HG02642 (cell line): Measurements from ENCODE around the gene ASAH2.
"Not testable (repeated sequence)": the region's sequence is repeated elsewhere in the genome, so short reads cannot be mapped to it uniquely, and the experiment has no call there.

ENCODE experiments used
- ATAC-seq: cut with Tn5 transposase; IDR thresholded peaks from one replicate; pipeline ENCODE4 v1.9.1; 2021; ENCODE audit warnings: mild to moderate bottlenecking; ENCODE audit not compliant: unreplicated experiment, poor library complexity

ASAH2 gene

GRCh38 chr10:50251394-50251793 is at the start of gene ASAH2:
Gene ASAH2 (minus strand): TSS chr10:50251516. CDS start chr10:50248610, 2,906 bp downstream.
- no peak for ATAC-seq

- no peak for ATAC-seq
Observed at GRCh38 chr10:50299948-50300669, 48.8 kb upstream of the ASAH2 start.

DNA sequence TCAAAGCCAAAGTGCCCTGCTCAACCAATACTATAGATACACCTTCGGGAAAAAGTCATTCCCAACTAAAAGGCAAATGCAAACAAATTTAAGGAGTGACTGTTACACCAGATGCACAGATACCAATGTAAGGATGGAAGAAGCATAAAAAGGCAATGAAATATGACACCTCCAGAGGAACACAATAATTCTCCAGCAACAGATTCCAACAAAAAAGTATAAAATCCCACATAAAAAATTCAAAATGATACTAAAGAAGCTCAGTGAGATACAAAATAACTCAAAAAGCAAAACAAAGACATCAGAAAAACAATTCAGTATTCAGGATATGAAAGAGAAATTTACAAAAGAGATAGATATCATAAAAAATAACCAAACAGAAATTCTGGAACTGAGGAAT is 44.1 kb upstream of the ASAH2 start:
- ATAC-seq, result no peak

- no peak for ATAC-seq
Observed at GRCh38 chr10:50294582-50294981, 43.3 kb upstream of the ASAH2 start.

GRCh38 chr10:50293513-50294313 is 42.4 kb upstream of the ASAH2 start:
- ATAC-seq, result no peak

- ATAC-seq, result no peak
Observed at GRCh38 chr10:50291261-50291850, 40.0 kb upstream of the ASAH2 start.

GRCh38 chr10:50289196-50289595 is 37.9 kb upstream of the ASAH2 start:
- ATAC-seq, result no peak

DNA sequence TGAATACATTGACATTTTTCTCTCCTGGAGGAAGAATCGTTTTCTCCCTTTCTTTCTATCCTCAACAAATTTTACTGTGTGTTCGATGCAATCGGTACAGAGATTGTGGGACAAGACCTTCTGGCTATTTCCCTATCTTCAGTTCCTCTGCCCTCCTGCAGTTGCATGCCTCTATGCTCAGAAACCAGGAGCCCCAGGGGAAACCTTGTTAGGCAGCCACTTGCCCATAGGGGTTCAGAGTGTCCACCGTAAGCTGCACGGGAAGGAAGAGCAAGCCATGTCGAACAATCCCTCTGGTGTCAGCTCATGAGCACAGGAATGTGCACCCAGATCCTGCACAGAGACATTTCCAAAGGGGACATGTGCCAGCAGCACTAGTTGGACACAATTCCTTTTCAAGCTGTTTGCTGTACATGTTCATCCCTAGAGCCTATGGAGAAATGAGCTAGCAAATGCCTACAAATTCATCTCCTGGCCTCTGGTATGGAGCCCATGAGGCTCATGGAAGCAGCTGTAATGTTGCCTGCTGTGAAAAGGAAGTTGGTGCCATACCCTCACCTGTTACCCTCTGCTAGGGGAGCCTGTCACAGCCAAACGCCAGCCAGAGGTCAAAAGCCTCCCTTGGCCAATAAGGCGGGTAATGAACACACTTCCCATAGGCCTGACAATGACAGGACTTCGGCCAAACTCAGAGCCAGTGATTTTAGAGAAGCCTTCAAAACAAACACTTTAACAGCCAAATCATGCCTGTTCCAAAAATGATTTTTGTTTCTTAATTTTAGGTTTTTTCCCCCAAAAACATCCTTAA is 35.9 kb upstream of the ASAH2 start:
- ATAC-seq, result no peak

DNA sequence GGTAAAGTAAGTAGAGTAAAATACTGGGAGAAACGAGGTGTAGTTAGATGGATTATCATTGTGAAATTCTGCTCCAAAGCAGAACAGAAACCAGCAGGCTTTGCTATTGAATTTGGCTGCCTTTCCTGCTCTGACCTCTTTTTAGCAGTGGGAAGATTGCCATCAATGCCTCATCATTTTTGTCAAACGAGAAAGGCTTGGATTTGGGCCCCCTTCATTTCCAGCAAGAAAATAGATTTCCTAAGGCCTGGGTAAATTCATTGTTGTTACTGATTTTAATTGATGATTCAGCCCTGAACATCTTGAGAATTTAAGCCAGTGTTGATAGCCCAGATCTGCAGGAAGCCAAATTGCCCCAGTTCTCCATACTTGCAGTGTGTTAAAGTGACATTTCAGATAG is 35.2 kb upstream of the ASAH2 start:
- no peak for ATAC-seq

- ATAC-seq, result no peak
Observed at GRCh38 chr10:50281967-50282522, 30.7 kb upstream of the ASAH2 start.

GRCh38 chr10:50281210-50281966 is 30.1 kb upstream of the ASAH2 start:
- ATAC-seq, result no peak

GRCh38 chr10:50280049-50280841 is 28.9 kb upstream of the ASAH2 start:
- ATAC-seq, result no peak

- ATAC-seq, result no peak
Observed at GRCh38 chr10:50279489-50279888, 28.2 kb upstream of the ASAH2 start.

- ATAC-seq, result peak; percentile 80
Observed at GRCh38 chr10:50275650-50276235, 24.4 kb upstream of the ASAH2 start.

- ATAC-seq, result no peak
Observed at GRCh38 chr10:50272531-50272930, 21.2 kb upstream of the ASAH2 start.

DNA sequence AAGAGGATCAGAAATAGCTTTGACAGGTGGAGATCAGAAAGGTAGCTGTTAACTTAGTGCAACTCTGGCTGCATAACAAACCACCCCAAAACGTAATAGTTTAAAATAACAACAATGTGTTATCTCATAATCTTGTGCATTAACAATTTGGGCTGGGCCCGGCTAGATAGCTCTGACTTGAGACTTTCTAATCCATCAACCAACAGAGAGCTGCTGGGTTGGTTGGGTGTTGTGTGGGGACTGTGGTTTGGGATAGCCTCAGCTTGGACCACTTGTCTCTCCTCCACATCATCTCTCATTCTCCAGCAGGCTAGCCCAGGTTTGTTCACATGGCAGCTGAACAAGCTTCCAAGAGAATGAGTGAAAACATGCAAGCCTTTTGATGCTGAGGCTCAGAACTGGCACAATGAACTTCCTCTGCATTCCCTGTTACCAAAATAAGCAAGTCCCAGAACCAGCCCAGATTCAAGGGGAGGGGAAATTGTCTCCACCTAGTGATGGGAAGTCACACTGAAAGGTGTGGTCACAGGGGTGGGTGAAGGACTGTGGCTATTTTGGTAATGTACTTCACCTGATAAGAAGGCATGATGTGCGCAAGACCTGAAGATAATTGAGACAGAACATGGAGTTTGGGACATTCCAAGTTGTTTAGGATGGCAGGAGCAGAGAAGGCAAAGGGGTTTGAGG is 20.4 kb upstream of the ASAH2 start:
- no peak for ATAC-seq

DNA sequence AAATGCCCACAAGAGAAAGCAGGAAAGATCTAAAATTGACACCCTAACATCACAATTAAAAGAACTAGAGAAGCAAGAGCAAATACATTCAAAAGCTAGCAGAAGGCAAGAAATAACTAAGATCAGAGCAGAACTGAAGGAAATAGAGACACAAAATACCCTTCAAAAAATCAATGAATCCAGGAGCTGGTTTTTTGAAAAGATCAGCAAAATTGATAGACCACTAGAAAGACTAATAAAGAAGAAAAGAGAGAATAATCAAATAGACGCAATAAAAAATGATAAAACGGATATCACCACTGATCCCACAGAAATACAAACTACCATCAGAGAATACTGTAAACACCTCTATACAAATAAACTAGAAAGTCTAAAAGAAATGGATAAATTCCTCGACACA is 16.6 kb upstream of the ASAH2 start:
- not testable (repeated sequence) for ATAC-seq

DNA sequence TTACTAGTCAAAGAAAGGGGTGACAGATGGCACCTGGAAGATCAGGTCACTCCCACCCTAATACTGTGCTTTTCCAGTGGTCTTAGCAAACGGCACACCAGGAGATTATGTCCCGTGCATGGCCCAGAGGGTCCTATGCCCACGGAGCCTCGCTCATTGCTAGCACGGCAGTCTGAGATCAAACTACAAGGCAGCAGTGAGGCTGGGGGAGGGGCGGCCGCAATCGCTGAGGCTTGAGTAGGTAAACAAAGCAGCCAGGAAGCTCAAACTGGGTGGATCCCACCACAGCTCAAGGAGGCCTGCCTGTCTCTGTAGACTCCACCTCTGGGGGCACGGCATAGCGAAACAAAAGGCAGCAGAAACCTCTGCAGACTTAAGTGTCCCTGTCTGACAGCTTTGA is 11.3 kb upstream of the ASAH2 start:
- not testable (repeated sequence) for ATAC-seq
